IgD-negative memory B cell (primary cell): ENCODE results near the gene KLHL29. TPM values are rescaled to one million over a fixed set of nuclear protein-coding genes. Genes with fewer than 3 reads are reported as not detected.

Experiments used
- H3K27ac Mint-ChIP-seq, 3 donors: one replicate each; pipeline ENCODE4 v1.8.0; 2020 to 2022; ENCODE audit warnings: mild to moderate bottlenecking in 3 of 3, mixed read lengths in 3 of 3, moderate library complexity in 1 of 3
- H3K27me3 Mint-ChIP-seq: one replicate; pipeline ENCODE4 v1.8.0; 2021; ENCODE audit warnings: mixed read lengths
- H3K36me3 Mint-ChIP-seq: one replicate; pipeline ENCODE4 v1.8.0; 2020; ENCODE audit warnings: mild to moderate bottlenecking, mixed read lengths
- H3K4me1 Mint-ChIP-seq, 3 donors: one replicate each; pipeline ENCODE4 v1.8.0; 2020 to 2022; ENCODE audit warnings: mixed read lengths in 3 of 3, mild to moderate bottlenecking in 1 of 3
- H3K4me3 Mint-ChIP-seq, 4 donors: one replicate each; pipeline ENCODE4 v1.8.0; 2020 to 2022; ENCODE audit warnings: mild to moderate bottlenecking in 4 of 4, mixed read lengths in 4 of 4, moderate library complexity in 3 of 4
- H3K9me3 Mint-ChIP-seq, 3 donors: one replicate each; pipeline ENCODE4 v1.8.0; 2020 to 2021; ENCODE audit warnings: mixed read lengths in 3 of 3, mild to moderate bottlenecking in 1 of 3
- polyA plus RNA-seq: library from polyadenylated mRNA; unstranded; fragments of 300-500 nt; fragmentation: Illumina TruSeq; gene quantifications from one replicate; pipeline ENCODE4 v1.2.3, GENCODE V29; 2021

KLHL29 gene
- polyA plus RNA-seq, 1 donor from 2014 or later, result 0.11 TPM

GRCh38 chr2:23657934-23658333 lies 273.0 kb downstream of the KLHL29 start:
- peaks cover 3% of the 10 kb centered on the region for H3K27me3 Mint-ChIP-seq
- no peaks in the 10 kb centered on the region for H3K9me3 Mint-ChIP-seq
- H3K27ac Mint-ChIP-seq, result no peak overlapping the region
- H3K4me3 Mint-ChIP-seq, result no peak overlapping the region
- no peaks in the 10 kb centered on the region for H3K4me1 Mint-ChIP-seq
- H3K36me3 Mint-ChIP-seq, result no peaks in the 10 kb centered on the region

GRCh38 chr2:23658466-23658942 lies 273.5 kb downstream of the KLHL29 start:
- H3K4me3 Mint-ChIP-seq, result no peak overlapping the region
- no peak overlapping the region for H3K27ac Mint-ChIP-seq
- H3K36me3 Mint-ChIP-seq, result no peaks in the 10 kb centered on the region
- peaks cover 0 to 2% (median 1%) of the 10 kb centered on the region in 3 donors for H3K4me1 Mint-ChIP-seq
- H3K9me3 Mint-ChIP-seq, result no peaks in the 10 kb centered on the region
- H3K27me3 Mint-ChIP-seq, result peaks cover 4% of the 10 kb centered on the region

GRCh38 chr2:23659328-23659727 lies 274.3 kb downstream of the KLHL29 start:
- no peak overlapping the region for H3K27ac Mint-ChIP-seq
- peaks cover 8% of the 10 kb centered on the region for H3K27me3 Mint-ChIP-seq
- H3K9me3 Mint-ChIP-seq, result no peaks in the 10 kb centered on the region
- no peak overlapping the region for H3K4me3 Mint-ChIP-seq
- H3K36me3 Mint-ChIP-seq, result no peaks in the 10 kb centered on the region
- H3K4me1 Mint-ChIP-seq, result peaks cover 0 to 4% (median 3%) of the 10 kb centered on the region in 3 donors

GRCh38 chr2:23659773-23660172 lies 274.8 kb downstream of the KLHL29 start:
- H3K4me3 Mint-ChIP-seq, result no peak overlapping the region

GRCh38 chr2:23660237-23660636 lies 275.3 kb downstream of the KLHL29 start:
- Mint-ChIP-seq H3K27me3 (peaks cover 8% of the 10 kb centered on the region), H3K27ac (no peak overlapping the region), H3K4me1 (peaks cover 0 to 4% (median 3%) of the 10 kb centered on the region in 3 donors), H3K4me3 (no peak overlapping the region), H3K36me3 (no peaks in the 10 kb centered on the region), H3K9me3 (no peaks in the 10 kb centered on the region)

More at GRCh38 chr2:23659773-23660172, 274.8 kb downstream of the KLHL29 start:
- Mint-ChIP-seq H3K9me3 (no peaks in the 10 kb centered on the region), H3K4me1 (peaks cover 0 to 4% (median 3%) of the 10 kb centered on the region in 3 donors), H3K27me3 (peaks cover 8% of the 10 kb centered on the region), H3K27ac (peak overlapping the region in 1 of 3 donors; percentile 31), H3K36me3 (no peaks in the 10 kb centered on the region)

- no peak overlapping the region for H3K27ac Mint-ChIP-seq
- no peaks in the 10 kb centered on the region for H3K9me3 Mint-ChIP-seq
- peaks cover 0 to 4% (median 3%) of the 10 kb centered on the region in 3 donors for H3K4me1 Mint-ChIP-seq
- H3K4me3 Mint-ChIP-seq, result no peak overlapping the region
- H3K36me3 Mint-ChIP-seq, result peaks cover 1% of the 10 kb centered on the region
- peaks cover 8% of the 10 kb centered on the region for H3K27me3 Mint-ChIP-seq
Measured at GRCh38 chr2:23661276-23662050, 276.5 kb downstream of the KLHL29 start.

GRCh38 chr2:23662466-23662865 lies 277.5 kb downstream of the KLHL29 start:
- H3K4me1 Mint-ChIP-seq, result peaks cover 0 to 4% (median 3%) of the 10 kb centered on the region in 3 donors
- H3K9me3 Mint-ChIP-seq, result peaks cover 0 to 1% (median 0%) of the 10 kb centered on the region in 3 donors
- no peak overlapping the region for H3K27ac Mint-ChIP-seq
- peaks cover 8% of the 10 kb centered on the region for H3K27me3 Mint-ChIP-seq
- no peak overlapping the region for H3K4me3 Mint-ChIP-seq
- H3K36me3 Mint-ChIP-seq, result peaks cover 5% of the 10 kb centered on the region

GRCh38 chr2:23662941-23663920 lies 278.3 kb downstream of the KLHL29 start:
- Mint-ChIP-seq H3K27me3 (peaks cover 8% of the 10 kb centered on the region), H3K9me3 (peaks cover 0 to 1% (median 0%) of the 10 kb centered on the region in 3 donors), H3K27ac (no peak overlapping the region), H3K4me3 (peak overlapping the region in 2 of 4 donors; percentile 37 to 39), H3K36me3 (peaks cover 5% of the 10 kb centered on the region), H3K4me1 (peaks cover 0 to 4% (median 3%) of the 10 kb centered on the region in 3 donors)

GRCh38 chr2:23664066-23664788 lies 279.2 kb downstream of the KLHL29 start:
- Mint-ChIP-seq H3K36me3 (peaks cover 5% of the 10 kb centered on the region), H3K4me1 (peaks cover 0 to 4% (median 3%) of the 10 kb centered on the region in 3 donors), H3K27me3 (peaks cover 8% of the 10 kb centered on the region), H3K4me3 (peak overlapping the region in 1 of 4 donors; percentile 58), H3K27ac (peak overlapping the region in 1 of 3 donors; percentile 31), H3K9me3 (peaks cover 0 to 1% (median 0%) of the 10 kb centered on the region in 3 donors)

- peaks cover 5% of the 10 kb centered on the region for H3K27me3 Mint-ChIP-seq
- peaks cover 5% of the 10 kb centered on the region for H3K36me3 Mint-ChIP-seq
- H3K4me3 Mint-ChIP-seq, result no peak overlapping the region
- peaks cover 0 to 1% (median 0%) of the 10 kb centered on the region in 3 donors for H3K9me3 Mint-ChIP-seq
- H3K4me1 Mint-ChIP-seq, result peaks cover 0 to 4% (median 3%) of the 10 kb centered on the region in 3 donors
- H3K27ac Mint-ChIP-seq, result no peak overlapping the region
Measured at GRCh38 chr2:23666241-23666979, 281.4 kb downstream of the KLHL29 start.

- Mint-ChIP-seq H3K4me3 (no peak overlapping the region), H3K27ac (no peak overlapping the region), H3K36me3 (peaks cover 5% of the 10 kb centered on the region), H3K9me3 (peaks cover 0 to 1% (median 0%) of the 10 kb centered on the region in 3 donors), H3K27me3 (peaks cover 5% of the 10 kb centered on the region), H3K4me1 (peaks cover 0 to 4% (median 3%) of the 10 kb centered on the region in 3 donors)
Measured at GRCh38 chr2:23666980-23667357, 282.0 kb downstream of the KLHL29 start.

GRCh38 chr2:23668756-23669304 lies 283.9 kb downstream of the KLHL29 start:
- peaks cover 0 to 1% (median 1%) of the 10 kb centered on the region in 3 donors for H3K9me3 Mint-ChIP-seq
- peaks cover 5% of the 10 kb centered on the region for H3K36me3 Mint-ChIP-seq
- H3K27me3 Mint-ChIP-seq, result peaks cover under 1% of the 10 kb centered on the region
- no peak overlapping the region for H3K4me3 Mint-ChIP-seq
- no peak overlapping the region for H3K27ac Mint-ChIP-seq
- H3K4me1 Mint-ChIP-seq, result peaks cover 0 to 1% (median 0%) of the 10 kb centered on the region in 3 donors

GRCh38 chr2:23669413-23670244 lies 284.6 kb downstream of the KLHL29 start:
- H3K36me3 Mint-ChIP-seq, result peaks cover 5% of the 10 kb centered on the region
- no peak overlapping the region for H3K27ac Mint-ChIP-seq

More at GRCh38 chr2:23669413-23670244, 284.6 kb downstream of the KLHL29 start:
- Mint-ChIP-seq H3K27me3 (no peaks in the 10 kb centered on the region), H3K4me1 (no peaks in the 10 kb centered on the region), H3K4me3 (no peak overlapping the region), H3K9me3 (peaks cover 0 to 1% (median 1%) of the 10 kb centered on the region in 3 donors)
